ENCODE measurements around the gene VDAC1. TPM values are rescaled to one million over a fixed set of nuclear protein-coding genes. Genes with fewer than 3 reads are reported as not detected.

Gene VDAC1
- total and polyA plus RNA-seq, 9 donors, result 41.1 to 171 (median 89.9) TPM

- WGBS, 3 donors, result 77 to 80% (median 79%) methylated on average over 5 of the region's 5 CpGs
- TF ChIP-seq POLR2A (IDR thresholded peaks at IDR 0.05) (no peak), EP300 (IDR thresholded peaks at IDR 0.05) (no peak), CTCF (IDR thresholded peaks at IDR 0.05) (no peak)
- no peak for DNase-seq
Observed at GRCh38 chr5:133947431-133947841, 57.3 kb downstream of the VDAC1 start.

GRCh38 chr5:133945568-133945967, 59.2 kb downstream of the VDAC1 start:
- Histone ChIP-seq H3K9me3 (no peaks in the 10 kb centered on the region), H3K27me3 (no peaks in the 10 kb centered on the region), H3K27ac (no peak overlapping the region), H3K4me1 (ENCODE audit: insufficient read depth) (no peaks in the 10 kb centered on the region), H3K4me3 (no peak overlapping the region), H3K36me3 (no peaks in the 10 kb centered on the region)
- intact Hi-C loops (cut with DNase I), result no loop called here
- 72 to 86% (median 84%) methylated on average over 3 of the region's 3 CpGs for WGBS, 3 donors
- no peak for TF ChIP-seq POLR2A (IDR thresholded peaks at IDR 0.05)
- TF ChIP-seq EP300 (IDR thresholded peaks at IDR 0.05), result no peak
- no peak for TF ChIP-seq CTCF (IDR thresholded peaks at IDR 0.05)
- DNase-seq, result no peak

More at GRCh38 chr5:133947431-133947841, 57.3 kb downstream of the VDAC1 start:
- Histone ChIP-seq H3K4me1 (ENCODE audit: insufficient read depth) (no peaks in the 10 kb centered on the region), H3K4me3 (no peak overlapping the region), H3K9me3 (no peaks in the 10 kb centered on the region), H3K36me3 (no peaks in the 10 kb centered on the region), H3K27me3 (no peaks in the 10 kb centered on the region), H3K27ac (no peak overlapping the region)
- intact Hi-C loops (cut with DNase I), result no loop called here

- intact Hi-C loops (cut with DNase I), result no loop called here
- Histone ChIP-seq H3K9me3 (no peaks in the 10 kb centered on the region), H3K27ac (no peak overlapping the region), H3K4me3 (no peak overlapping the region), H3K27me3 (no peaks in the 10 kb centered on the region), H3K36me3 (no peaks in the 10 kb centered on the region), H3K4me1 (ENCODE audit: insufficient read depth) (no peaks in the 10 kb centered on the region)
- TF ChIP-seq EP300 (IDR thresholded peaks at IDR 0.05) (no peak), POLR2A (IDR thresholded peaks at IDR 0.05) (no peak), CTCF (IDR thresholded peaks at IDR 0.05) (no peak)
- DNase-seq, result no peak
- 48 to 59% (median 55%) methylated on average over 19 of the region's 19 CpGs for WGBS, 3 donors
Observed at GRCh38 chr5:133944263-133945185, 60.3 kb downstream of the VDAC1 start.

GRCh38 chr5:133943475-133943817, 61.3 kb downstream of the VDAC1 start:
- H3K27ac ChIP-seq, result no peak overlapping the region
- 79 to 82% (median 81%) methylated on average over 7 of the region's 7 CpGs for WGBS, 3 donors
- H3K9me3 ChIP-seq, result no peaks in the 10 kb centered on the region
- intact Hi-C loops (cut with DNase I), result no loop called here
- no peaks in the 10 kb centered on the region for H3K27me3 ChIP-seq
- no peaks in the 10 kb centered on the region for H3K4me1 ChIP-seq (ENCODE audit: insufficient read depth)
- no peak overlapping the region for H3K4me3 ChIP-seq
- no peak for TF ChIP-seq EP300 (IDR thresholded peaks at IDR 0.05)
- no peak for TF ChIP-seq CTCF (IDR thresholded peaks at IDR 0.05)
- TF ChIP-seq POLR2A (IDR thresholded peaks at IDR 0.05), result no peak
- no peaks in the 10 kb centered on the region for H3K36me3 ChIP-seq
- DNase-seq, result no peak
